NB4 (cell line): ENCODE results near the gene DYNC1I1.

Source experiments
- DNase-seq: peaks from one replicate; pipeline ENCODE4 v3.0.0; 2010; ENCODE audit warnings: low read depth
- H3K4me3 ChIP-seq: one replicate; pipeline ENCODE4 v1.5.1; 2011; ENCODE audit warnings: mild to moderate bottlenecking, low read depth, low read length, moderate library complexity
- CTCF ChIP-seq: IDR thresholded peaks from one replicate; pipeline ENCODE4 v1.5.1; 2012; ENCODE audit warnings: low read depth, low read length
- MAX ChIP-seq: IDR thresholded peaks from 2 replicates; pipeline ENCODE4 v1.6.1; 2011; ENCODE audit warnings: low read depth, low read length
- MYC ChIP-seq: IDR thresholded peaks from 2 replicates; pipeline ENCODE4 v1.6.1; 2011; ENCODE audit warnings: low read depth, low read length
- POLR2A ChIP-seq: IDR thresholded peaks from 2 replicates; pipeline ENCODE4 v1.6.1; 2011; ENCODE audit warnings: mild to moderate bottlenecking; ENCODE audit not compliant: insufficient read length; ENCODE audit errors: extremely low read depth

Gene DYNC1I1

GRCh38 chr7:95793658-95794057 is 21.3 kb downstream of the DYNC1I1 start:
- no peak for DNase-seq
- H3K4me3 ChIP-seq: no peak overlapping the region
- TF ChIP-seq MYC (no peak), CTCF (no peak), POLR2A (no peak), MAX (no peak)

- H3K4me3 ChIP-seq: no peak overlapping the region
- DNase-seq: peak; percentile 51
- TF ChIP-seq CTCF: peak; percentile 76
- TF ChIP-seq MAX: no peak
Observed at GRCh38 chr7:95794917-95795515, 22.7 kb downstream of the DYNC1I1 start.

GRCh38 chr7:95796617-95797016 is 24.3 kb downstream of the DYNC1I1 start:
- TF ChIP-seq CTCF: no peak
- no peak for TF ChIP-seq MYC
- no peak for TF ChIP-seq MAX
- TF ChIP-seq POLR2A: no peak
- no peak for DNase-seq
- no peak overlapping the region for H3K4me3 ChIP-seq

- no peak overlapping the region for H3K4me3 ChIP-seq
- no peak for TF ChIP-seq POLR2A
- no peak for TF ChIP-seq CTCF
- no peak for TF ChIP-seq MYC
- TF ChIP-seq MAX: no peak
- DNase-seq: no peak
Observed at GRCh38 chr7:95798401-95798930, 26.1 kb downstream of the DYNC1I1 start.

- H3K4me3 ChIP-seq: no peak overlapping the region
- TF ChIP-seq MAX: no peak
- no peak for TF ChIP-seq POLR2A
- TF ChIP-seq CTCF: no peak
- no peak for TF ChIP-seq MYC
- DNase-seq: no peak
Observed at GRCh38 chr7:95800787-95801186, 28.4 kb downstream of the DYNC1I1 start.

GRCh38 chr7:95802270-95802669 is 29.9 kb downstream of the DYNC1I1 start:
- no peak overlapping the region for H3K4me3 ChIP-seq
- TF ChIP-seq CTCF (no peak), POLR2A (no peak), MYC (no peak), MAX (no peak)
- no peak for DNase-seq
